GM19035 (cell line): ENCODE measurements around the gene TTC21B.

Source experiments
- ATAC-seq: cut with Tn5 transposase; IDR thresholded peaks from one replicate; pipeline ENCODE4 v1.9.1; 2021; ENCODE audit not compliant: unreplicated experiment

Gene TTC21B

GRCh38 chr2:165839610-165840009 is 114.0 kb downstream of the TTC21B start:
- no peak for ATAC-seq

GRCh38 chr2:165837122-165837521 is 116.5 kb downstream of the TTC21B start:
- no peak for ATAC-seq

- no peak for ATAC-seq
Measured at GRCh38 chr2:165835363-165835762, 118.2 kb downstream of the TTC21B start.

- ATAC-seq: no peak
Measured at GRCh38 chr2:165833156-165833555, 120.4 kb downstream of the TTC21B start.

GRCh38 chr2:165827921-165828276 is 125.7 kb downstream of the TTC21B start:
- no peak for ATAC-seq

GRCh38 chr2:165827016-165827920 is 126.3 kb downstream of the TTC21B start:
- ATAC-seq: no peak

- no peak for ATAC-seq
Measured at GRCh38 chr2:165825041-165825440, 128.5 kb downstream of the TTC21B start.
